ENCODE measurements around the gene NEO1.

- TF ChIP-seq PPARA (CRISPR knock-in tag; IDR thresholded peaks at IDR 0.05; ENCODE audit: borderline replicate concordance) (no peak), ZC3H10 (CRISPR knock-in tag; IDR thresholded peaks at IDR 0.05) (no peak), ZFP30 (CRISPR knock-in tag; IDR thresholded peaks at IDR 0.05) (no peak), ISL1 (CRISPR knock-in tag; IDR thresholded peaks at IDR 0.05) (no peak), PATZ1 (CRISPR knock-in tag; IDR thresholded peaks at IDR 0.05; ENCODE audit: borderline replicate concordance) (no peak), BACH2 (CRISPR knock-in tag; IDR thresholded peaks at IDR 0.05; ENCODE audit: borderline replicate concordance) (no peak), RARB (CRISPR knock-in tag; IDR thresholded peaks at IDR 0.05) (no peak), TOX (CRISPR knock-in tag; IDR thresholded peaks at IDR 0.05; ENCODE audit: borderline replicate concordance) (no peak), ESRRG (CRISPR knock-in tag; IDR thresholded peaks at IDR 0.05) (no peak), TSHZ2 (CRISPR knock-in tag; IDR thresholded peaks at IDR 0.05) (no peak), SNAI2 (CRISPR knock-in tag; IDR thresholded peaks at IDR 0.05) (no peak), CREB5 (CRISPR knock-in tag; IDR thresholded peaks at IDR 0.05; ENCODE audit: low read depth) (no peak), ZNF565 (CRISPR knock-in tag; conservative IDR thresholded peaks at IDR 0.05; ENCODE audit: low read depth) (no peak), POU6F1 (CRISPR knock-in tag; IDR thresholded peaks at IDR 0.05; ENCODE audit: borderline replicate concordance, low read depth) (no peak)
Measured at GRCh38 chr15:73033611-73034010, 18.7 kb upstream of the NEO1 start.
